Non-pigmented ciliary epithelial cell (primary cell): ENCODE data around the gene STPG4.

Experiments
- DNase-seq: peaks from one replicate; pipeline ENCODE4 v3.0.0-alpha.2; 2010; ENCODE audit warnings: low read depth

STPG4 gene

GRCh38 chr2:47052847-47053246 is 102.3 kb downstream of the STPG4 start:
- DNase-seq = no peak

GRCh38 chr2:47051562-47051961 is 103.5 kb downstream of the STPG4 start:
- DNase-seq = no peak

GRCh38 chr2:47050762-47051161 is 104.3 kb downstream of the STPG4 start:
- DNase-seq = no peak

- no peak for DNase-seq
Observed at GRCh38 chr2:47050021-47050760, 104.9 kb downstream of the STPG4 start.

GRCh38 chr2:47049502-47049901 is 105.6 kb downstream of the STPG4 start:
- no peak for DNase-seq

- DNase-seq = no peak
Observed at GRCh38 chr2:47048801-47049480, 106.2 kb downstream of the STPG4 start.

- no peak for DNase-seq
Observed at GRCh38 chr2:47046271-47046670, 108.8 kb downstream of the STPG4 start.

GRCh38 chr2:47043891-47044239 is 111.2 kb downstream of the STPG4 start:
- no peak for DNase-seq

- DNase-seq = peak; percentile 79
Observed at GRCh38 chr2:47043142-47043890, 111.8 kb downstream of the STPG4 start.

- no peak for DNase-seq
Observed at GRCh38 chr2:47041891-47042684, 113.0 kb downstream of the STPG4 start.

GRCh38 chr2:47041063-47041462 is 114.0 kb downstream of the STPG4 start:
- DNase-seq = no peak

GRCh38 chr2:47040651-47041050 is 114.5 kb downstream of the STPG4 start:
- no peak for DNase-seq

GRCh38 chr2:47039913-47040562 is 115.1 kb downstream of the STPG4 start:
- no peak for DNase-seq

- DNase-seq = no peak
Observed at GRCh38 chr2:47039489-47039870, 115.6 kb downstream of the STPG4 start.

GRCh38 chr2:47038656-47039488 is 116.2 kb downstream of the STPG4 start:
- DNase-seq = no peak

- DNase-seq = no peak
Observed at GRCh38 chr2:47037678-47038077, 117.4 kb downstream of the STPG4 start.
